ENCODE data around the gene LRRN1. TPM values are rescaled to one million over a fixed set of nuclear protein-coding genes. Genes with fewer than 3 reads are reported as not detected.

Gene LRRN1
- polyA plus RNA-seq, 1 donor (not counting 4 experiments of a cell fraction or from before 2014, with no cell fraction given) = 0.45 TPM

DNA sequence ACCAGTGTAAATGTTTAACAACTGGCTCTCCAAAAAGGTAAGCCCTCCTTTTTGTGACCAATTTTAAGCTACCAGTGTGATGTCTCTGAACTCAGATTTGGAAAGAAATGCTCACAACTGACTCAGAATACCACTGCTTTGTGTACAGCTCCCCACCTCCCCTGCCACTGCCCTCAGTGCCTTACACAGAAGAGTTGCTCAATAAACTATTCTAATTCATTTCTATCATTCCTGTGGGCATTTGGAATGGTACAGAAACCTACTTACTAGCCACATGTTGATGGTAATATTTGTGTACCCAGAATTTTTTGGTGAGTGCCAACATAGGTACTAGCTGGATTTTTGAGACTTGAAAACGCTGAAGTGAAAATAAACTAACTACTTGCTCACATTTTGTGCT is 16.0 kb downstream of the LRRN1 start:
- Histone ChIP-seq H3K27me3 (ENCODE audit: control insufficient read depth, extremely low read depth, insufficient read depth, low read length) (no peaks in the 10 kb centered on the region), H3K9me3 (ENCODE audit: control insufficient read depth, low read depth, low read length) (no peaks in the 10 kb centered on the region), H3K4me3 (ENCODE audit: control insufficient read depth in 2 of 3, extremely low read depth in 1 of 3, insufficient read depth in 2 of 3, low read depth in 1 of 3, low read length in 3 of 3) (no peak overlapping the region), H3K27ac (ENCODE audit: control insufficient read depth, insufficient read depth, low read length) (no peak overlapping the region), H3K4me1 (ENCODE audit: control insufficient read depth, extremely low read depth, insufficient read depth, low read length) (no peaks in the 10 kb centered on the region), H3K9me1 (ENCODE audit: control insufficient read depth, extremely low read depth, insufficient read depth, low read length) (no peaks in the 10 kb centered on the region), H3K9ac (ENCODE audit: control insufficient read depth, extremely low read depth, insufficient read depth, low read length) (no peak overlapping the region), H3K36me3 (ENCODE audit: control insufficient read depth in 2 of 2, extremely low read depth in 1 of 2, insufficient read depth in 2 of 2, low read length in 2 of 2) (no peaks in the 10 kb centered on the region), H3K79me2 (ENCODE audit: control insufficient read depth, insufficient read depth, low read length) (no peaks in the 10 kb centered on the region), H2AFZ (ENCODE audit: control insufficient read depth, low read length) (no peak overlapping the region), H3K4me2 (ENCODE audit: control insufficient read depth, extremely low read depth, insufficient read depth, low read depth, low read length) (no peak overlapping the region), H4K20me1 (ENCODE audit: control insufficient read depth, extremely low read depth, insufficient read depth, low read length) (no peaks in the 10 kb centered on the region)
- DNase-seq (ENCODE audit: low read depth, low spot score) (no peak), FAIRE-seq (no peak)
- dilution Hi-C loops (cut with MboI; ENCODE audit: extremely low pct_ligation_motif_present, low sequenced_read_pairs) = no loop called here
- TF ChIP-seq, protein P1, sequence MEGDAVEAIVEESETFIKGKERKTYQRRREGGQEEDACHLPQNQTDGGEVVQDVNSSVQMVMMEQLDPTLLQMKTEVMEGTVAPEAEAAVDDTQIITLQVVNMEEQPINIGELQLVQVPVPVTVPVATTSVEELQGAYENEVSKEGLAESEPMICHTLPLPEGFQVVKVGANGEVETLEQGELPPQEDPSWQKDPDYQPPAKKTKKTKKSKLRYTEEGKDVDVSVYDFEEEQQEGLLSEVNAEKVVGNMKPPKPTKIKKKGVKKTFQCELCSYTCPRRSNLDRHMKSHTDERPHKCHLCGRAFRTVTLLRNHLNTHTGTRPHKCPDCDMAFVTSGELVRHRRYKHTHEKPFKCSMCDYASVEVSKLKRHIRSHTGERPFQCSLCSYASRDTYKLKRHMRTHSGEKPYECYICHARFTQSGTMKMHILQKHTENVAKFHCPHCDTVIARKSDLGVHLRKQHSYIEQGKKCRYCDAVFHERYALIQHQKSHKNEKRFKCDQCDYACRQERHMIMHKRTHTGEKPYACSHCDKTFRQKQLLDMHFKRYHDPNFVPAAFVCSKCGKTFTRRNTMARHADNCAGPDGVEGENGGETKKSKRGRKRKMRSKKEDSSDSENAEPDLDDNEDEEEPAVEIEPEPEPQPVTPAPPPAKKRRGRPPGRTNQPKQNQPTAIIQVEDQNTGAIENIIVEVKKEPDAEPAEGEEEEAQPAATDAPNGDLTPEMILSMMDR (optimal IDR thresholded peaks at IDR 0.05 in 1 of 3, IDR thresholded peaks at IDR 0.05 in 1 of 3, conservative IDR thresholded peaks at IDR 0.05 in 1 of 3; ENCODE audit: extremely low read depth in 1 of 3, insufficient read depth in 2 of 3, low read length in 3 of 3) = no peak
- no peak for TF ChIP-seq EZH2 (IDR thresholded peaks at IDR 0.05; ENCODE audit: low read length)

DNA sequence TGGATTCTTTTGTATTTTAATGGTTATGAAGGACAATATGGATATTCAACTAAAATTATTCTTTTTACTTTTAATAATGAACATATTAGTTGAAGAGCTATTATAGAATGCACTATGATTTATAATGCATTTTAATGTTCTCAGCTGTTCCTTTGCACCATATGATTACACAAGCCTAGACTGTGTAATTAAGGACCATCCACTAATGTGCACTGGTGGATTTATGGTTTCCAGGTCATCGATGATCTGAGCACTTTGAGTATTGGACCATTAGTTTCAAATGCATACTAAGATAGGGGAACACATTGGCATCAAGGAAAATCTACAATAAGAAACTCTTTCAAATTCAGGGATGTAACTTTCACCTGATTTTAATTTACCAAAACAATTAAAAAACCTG is 16.8 kb downstream of the LRRN1 start:
- Histone ChIP-seq H3K9me3 (ENCODE audit: control insufficient read depth, low read depth, low read length) (no peaks in the 10 kb centered on the region), H3K79me2 (ENCODE audit: control insufficient read depth, insufficient read depth, low read length) (no peaks in the 10 kb centered on the region), H3K9ac (ENCODE audit: control insufficient read depth, extremely low read depth, insufficient read depth, low read length) (no peak overlapping the region), H3K9me1 (ENCODE audit: control insufficient read depth, extremely low read depth, insufficient read depth, low read length) (no peaks in the 10 kb centered on the region), H3K4me3 (ENCODE audit: control insufficient read depth in 2 of 3, extremely low read depth in 1 of 3, insufficient read depth in 2 of 3, low read depth in 1 of 3, low read length in 3 of 3) (no peak overlapping the region), H3K27ac (ENCODE audit: control insufficient read depth, insufficient read depth, low read length) (no peak overlapping the region), H3K27me3 (ENCODE audit: control insufficient read depth, extremely low read depth, insufficient read depth, low read length) (no peaks in the 10 kb centered on the region), H4K20me1 (ENCODE audit: control insufficient read depth, extremely low read depth, insufficient read depth, low read length) (no peaks in the 10 kb centered on the region), H3K4me2 (ENCODE audit: control insufficient read depth, extremely low read depth, insufficient read depth, low read depth, low read length) (no peak overlapping the region), H2AFZ (ENCODE audit: control insufficient read depth, low read length) (no peak overlapping the region), H3K4me1 (ENCODE audit: control insufficient read depth, extremely low read depth, insufficient read depth, low read length) (no peaks in the 10 kb centered on the region), H3K36me3 (ENCODE audit: control insufficient read depth in 2 of 2, extremely low read depth in 1 of 2, insufficient read depth in 2 of 2, low read length in 2 of 2) (no peaks in the 10 kb centered on the region)
- dilution Hi-C loops (cut with MboI; ENCODE audit: extremely low pct_ligation_motif_present, low sequenced_read_pairs) = no loop called here
- DNase-seq (ENCODE audit: low read depth, low spot score) = no peak
- TF ChIP-seq EZH2 (IDR thresholded peaks at IDR 0.05; ENCODE audit: low read length) = no peak
- TF ChIP-seq, protein P1 (optimal IDR thresholded peaks at IDR 0.05 in 1 of 3, IDR thresholded peaks at IDR 0.05 in 1 of 3, conservative IDR thresholded peaks at IDR 0.05 in 1 of 3; ENCODE audit: extremely low read depth in 1 of 3, insufficient read depth in 2 of 3, low read length in 3 of 3) = no peak
- no peak for FAIRE-seq
